Measurements from ENCODE around the gene PEX7. TPM values are rescaled to one million over a fixed set of nuclear protein-coding genes. Genes with fewer than 3 reads are reported as not detected.

The PEX7 gene
- total RNA-seq, 2 donors from 2014 or later = 11.3 to 12.7 TPM

GRCh38 chr6:136923116-136923953, 100.9 kb downstream of the PEX7 start:
- DNase-seq = no peak
- intact Hi-C loops (cut with DNase I) = no loop called here
- peaks cover 32% of the 10 kb centered on the region for H3K27me3 ChIP-seq

GRCh38 chr6:136923954-136924673, 101.7 kb downstream of the PEX7 start:
- intact Hi-C loops (cut with DNase I) = no loop called here
- TF ChIP-seq CTCF (IDR thresholded peaks at IDR 0.05) = no peak
- peaks cover 32% of the 10 kb centered on the region for H3K27me3 ChIP-seq
- no peak for DNase-seq
- no peak overlapping the region for H3K4me3 ChIP-seq
- H3K9ac ChIP-seq (ENCODE audit: low read depth in 2 of 2, low read length in 2 of 2) = no peak overlapping the region
- H3K36me3 ChIP-seq = no peaks in the 10 kb centered on the region
- no peaks in the 10 kb centered on the region for H3K9me3 ChIP-seq
- H3K27ac ChIP-seq = no peak overlapping the region
- peaks cover 9% of the 10 kb centered on the region for H3K4me1 ChIP-seq

More at GRCh38 chr6:136923116-136923953, 100.9 kb downstream of the PEX7 start:
- no peaks in the 10 kb centered on the region for H3K36me3 ChIP-seq
- no peaks in the 10 kb centered on the region for H3K9me3 ChIP-seq
- no peak for TF ChIP-seq CTCF (IDR thresholded peaks at IDR 0.05)
- no peak overlapping the region for H3K4me3 ChIP-seq
- H3K9ac ChIP-seq (ENCODE audit: low read depth in 2 of 2, low read length in 2 of 2) = no peak overlapping the region
- peaks cover 9% of the 10 kb centered on the region for H3K4me1 ChIP-seq
- no peak overlapping the region for H3K27ac ChIP-seq

- Histone ChIP-seq H3K4me3 (no peak overlapping the region), H3K27me3 (peaks cover 24% of the 10 kb centered on the region), H3K27ac (no peak overlapping the region), H3K36me3 (no peaks in the 10 kb centered on the region), H3K9me3 (no peaks in the 10 kb centered on the region), H3K9ac (ENCODE audit: low read depth in 2 of 2, low read length in 2 of 2) (no peak overlapping the region), H3K4me1 (no peaks in the 10 kb centered on the region)
- DNase-seq = no peak
- intact Hi-C loops (cut with DNase I) = no loop called here
- no peak for TF ChIP-seq CTCF (IDR thresholded peaks at IDR 0.05)
Observed at GRCh38 chr6:136926383-136926782, 104.0 kb downstream of the PEX7 start.

- no peaks in the 10 kb centered on the region for H3K9me3 ChIP-seq
- no peak overlapping the region for H3K9ac ChIP-seq (ENCODE audit: low read depth in 2 of 2, low read length in 2 of 2)
- no peak overlapping the region for H3K27ac ChIP-seq
- TF ChIP-seq CTCF (IDR thresholded peaks at IDR 0.05) = no peak
- no peak for DNase-seq
- H3K4me1 ChIP-seq = no peaks in the 10 kb centered on the region
- intact Hi-C loops (cut with DNase I) = no loop called here
- peaks cover 16% of the 10 kb centered on the region for H3K27me3 ChIP-seq
- H3K36me3 ChIP-seq = no peaks in the 10 kb centered on the region
- H3K4me3 ChIP-seq = no peak overlapping the region
Observed at GRCh38 chr6:136927292-136927691, 104.9 kb downstream of the PEX7 start.

- Histone ChIP-seq H3K9ac (ENCODE audit: low read depth in 2 of 2, low read length in 2 of 2) (no peak overlapping the region), H3K4me1 (no peaks in the 10 kb centered on the region), H3K27ac (no peak overlapping the region), H3K4me3 (no peak overlapping the region), H3K36me3 (no peaks in the 10 kb centered on the region), H3K27me3 (no peaks in the 10 kb centered on the region), H3K9me3 (no peaks in the 10 kb centered on the region)
- intact Hi-C loops (cut with DNase I) = no loop called here
- no peak for DNase-seq
- no peak for TF ChIP-seq CTCF (IDR thresholded peaks at IDR 0.05)
Observed at GRCh38 chr6:136930528-136930927, 108.1 kb downstream of the PEX7 start.

All from colonic mucosa (tissue), 4 donors.